K562 (cell line): ENCODE data around the gene IPO7. TPM values are rescaled to one million over a fixed set of nuclear protein-coding genes. Genes with fewer than 3 reads are reported as not detected.

Experiments
- BHLHE40 ChIP-seq: IDR thresholded peaks from 2 replicates; pipeline ENCODE4 v1.6.1; 2011; ENCODE audit warnings: low read length, improper control_type of control experiment
- CREB1 ChIP-seq, 2 experiments: sonication (generic) in 1 of 2; formaldehyde crosslinking in 1 of 2; IDR thresholded peaks; 2 replicates each; pipeline versions ENCODE4 v1.6.1 to v1.8.0; 2012 to 2022; ENCODE audit warnings: inconsistent platforms in 1 of 2, mild to moderate bottlenecking in 1 of 2, missing genetic modification reagents in 1 of 2, moderate library complexity in 1 of 2
- ETS2 ChIP-seq: IDR thresholded peaks from 2 replicates; pipeline ENCODE4 v1.6.1; 2016; ENCODE audit warnings: borderline replicate concordance, missing genetic modification characterization, mild to moderate bottlenecking, moderate library complexity, missing compliant biosample characterization; ENCODE audit not compliant: poor library complexity, severe bottlenecking
- FOSL1 ChIP-seq: fragments of 200-800 bp; sonication (Bioruptor generic); conservative IDR thresholded peaks from 2 replicates; pipeline ENCODE4 v1.6.1; 2016; ENCODE audit warnings: missing genetic modification characterization, missing compliant biosample characterization
- FOXA1 ChIP-seq: fragments of 450-650 bp; IDR thresholded peaks from 2 replicates; pipeline ENCODE4 v1.6.1; 2016; ENCODE audit warnings: mild to moderate bottlenecking, borderline replicate concordance
- FOXM1 ChIP-seq, 2 experiments: fragments of 450-650 bp in 1 of 2; sonication (generic) in 1 of 2; formaldehyde crosslinking in 1 of 2; IDR thresholded peaks; 2 replicates each; pipeline versions ENCODE4 v1.6.1 to v1.9.0; 2017 to 2022; ENCODE audit warnings: low read depth in 2 of 2, mild to moderate bottlenecking in 2 of 2, missing genetic modification reagents in 1 of 2, moderate library complexity in 1 of 2
- JUN ChIP-seq, 2 experiments: sonication (generic) in 1 of 2; formaldehyde crosslinking in 1 of 2; IDR thresholded peaks; 2 replicates each; pipeline versions ENCODE4 v1.6.1 to v1.8.0; 2012 to 2022; ENCODE audit warnings: borderline replicate concordance in 2 of 2, mild to moderate bottlenecking in 2 of 2, improper control_type of control experiment in 1 of 2, low read depth in 1 of 2, low read length in 1 of 2, missing genetic modification reagents in 1 of 2
- MAZ ChIP-seq, 2 experiments: fragments of 450-650 bp in 1 of 2; sonication (generic) in 1 of 2; formaldehyde crosslinking; IDR thresholded peaks in 1 of 2; conservative IDR thresholded peaks in 1 of 2; 2 replicates each; pipeline versions ENCODE4 v1.4.0 to v1.5.0; 2020; ENCODE audit warnings: mild to moderate bottlenecking in 1 of 2, missing genetic modification reagents in 1 of 2
- MTA2 ChIP-seq: fragments of 450-650 bp; IDR thresholded peaks from 2 replicates; pipeline ENCODE4 v1.6.1; 2016; ENCODE audit warnings: low read depth
- NR0B1 ChIP-seq: fragments of 450-650 bp; IDR thresholded peaks from one replicate; pipeline ENCODE4 v1.6.1; 2018; ENCODE audit warnings: mild to moderate bottlenecking, moderate library complexity; ENCODE audit not compliant: partially characterized antibody
- RCOR1 ChIP-seq, 2 experiments: IDR thresholded peaks; 2 replicates each; pipeline ENCODE4 v1.6.1; 2012; ENCODE audit warnings: low read depth in 2 of 2, low read length in 2 of 2, borderline replicate concordance in 1 of 2, improper control_type of control experiment in 1 of 2
- SREBF2 ChIP-seq: sonication (generic); formaldehyde crosslinking; IDR thresholded peaks from 2 replicates; pipeline ENCODE4 v1.4.0; 2020; ENCODE audit warnings: mild to moderate bottlenecking, missing genetic modification reagents
- STAT5B ChIP-seq: fragments of 250-450 bp; sonication (Bioruptor Pico); IDR thresholded peaks from 2 replicates; pipeline ENCODE4 v1.8.0; 2021; ENCODE audit warnings: mild to moderate bottlenecking, inconsistent platforms
- SUPT5H ChIP-seq: fragments of 450-650 bp; IDR thresholded peaks from 2 replicates; pipeline ENCODE4 v1.6.1; 2016
- THAP12 ChIP-seq: fragments of 250-450 bp; sonication (Bioruptor Pico); IDR thresholded peaks from 2 replicates; pipeline ENCODE4 v1.9.0; 2021; ENCODE audit warnings: mild to moderate bottlenecking, inconsistent platforms
- ZBTB11 ChIP-seq, 3 experiments: fragments of 200-800 bp in 1 of 3; fragments of 250-450 bp in 1 of 3; fragments of 450-650 bp in 1 of 3; sonication (Bioruptor Pico) in 1 of 3; sonication (Bioruptor generic) in 1 of 3; formaldehyde crosslinking in 1 of 3; IDR thresholded peaks; 2 replicates each; pipeline versions ENCODE4 v1.6.1 to v1.8.0; 2016 to 2022; ENCODE audit warnings: mild to moderate bottlenecking in 2 of 3, missing genetic modification characterization in 2 of 3, missing compliant biosample characterization in 1 of 3, moderate library complexity in 1 of 3
- polyA plus RNA-seq, 8 experiments: library from polyadenylated mRNA; depleted of rRNA in 4 of 8; stranded (reverse) in 5 of 8; unstranded in 3 of 8; fragments of >200 nt; fragmentation: Nextera tagmentation in 2 of 8; fragmentation: Illumina TruSeq in 1 of 8; extraction: Ambion mirVana in 2 of 8; extraction: Trizol in 1 of 8; gene quantifications; 2 replicates each; pipeline versions ENCODE4 v1.2.1 to v1.2.3, GENCODE V29; 2011 to 2014; ENCODE audit warnings: inconsistent platforms in 1 of 8, missing spikeins in 1 of 8
- total RNA-seq, 7 experiments: library from RNA; depleted of rRNA in 6 of 7; stranded (reverse); fragments of >200 nt in 6 of 7; fragmentation: Illumina TruSeq in 2 of 7; extraction: Trizol in 2 of 7; gene quantifications; 2 replicates each; pipeline versions ENCODE4 v1.2.1 to v1.2.3, GENCODE V29; 2011 to 2021; ENCODE audit warnings: low replicate concordance in 1 of 7

IPO7 gene
- total and polyA plus RNA-seq, 9 of the 15 experiments (the other 6 are each of a cell fraction or from before 2014, with no cell fraction given): 23.6 to 138 (median 110) TPM

DNA sequence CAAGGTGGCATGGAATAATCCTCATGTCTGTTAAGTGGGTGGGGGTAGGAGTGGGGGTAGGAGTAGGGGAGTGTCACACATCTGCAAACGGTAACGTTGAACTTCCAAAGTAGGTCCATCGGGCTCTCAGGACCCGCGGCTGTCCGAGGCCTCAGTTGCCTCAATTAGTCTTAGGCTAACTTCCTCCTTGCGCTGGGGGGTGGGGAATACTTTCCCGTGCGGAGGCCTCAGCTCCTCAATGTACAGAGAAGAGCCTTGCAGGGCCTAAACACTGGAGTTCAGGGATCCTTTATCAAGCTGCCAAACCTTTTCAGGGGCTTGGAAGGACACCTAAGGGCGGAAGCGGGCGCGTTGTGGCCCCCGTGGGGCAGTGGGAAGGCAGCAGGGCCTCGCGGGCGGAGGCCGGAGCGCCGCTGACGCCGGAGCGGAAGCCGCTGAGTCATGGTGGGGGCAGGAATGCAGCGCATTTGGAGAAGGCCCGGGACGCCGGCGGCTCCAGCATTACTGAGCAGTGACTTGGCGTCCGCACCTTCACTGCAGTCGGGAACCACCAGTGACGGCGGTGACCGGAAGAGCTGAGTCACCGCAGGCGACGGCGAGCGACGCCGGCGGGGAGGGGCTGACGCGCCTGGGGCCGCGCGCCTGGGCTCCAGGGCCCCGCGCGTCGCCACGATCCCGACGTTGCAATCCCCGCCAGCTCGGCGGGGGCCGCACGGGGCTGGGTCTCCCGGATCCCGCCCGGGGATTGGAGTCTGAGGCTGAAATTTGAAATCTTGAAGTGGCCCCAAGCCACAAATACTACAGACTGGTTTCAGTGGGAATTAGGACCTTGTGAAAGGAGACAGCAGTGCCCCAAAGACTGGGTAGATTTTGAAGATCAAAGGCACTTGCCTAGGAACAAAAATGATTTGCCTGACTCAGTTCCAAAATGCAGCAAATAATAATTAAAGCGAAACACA, 20.2 kb upstream of the IPO7 start (continued):
- TF ChIP-seq NR0B1: no peak
- TF ChIP-seq BHLHE40: peak; percentile 64
- peak; percentile 83 for TF ChIP-seq THAP12 (CRISPR knock-in tag)
- peak; percentile 98 for TF ChIP-seq FOSL1 (tag)
- TF ChIP-seq SREBF2 (CRISPR knock-in tag): no peak
- no peak for TF ChIP-seq ETS2 (tag)
- peak in 1 of 3 experiments; percentile 54; a peak in 2 of 6 replicates for TF ChIP-seq ZBTB11 (CRISPR knock-in tag; IDR thresholded peaks at IDR 0.05)
- TF ChIP-seq RCOR1 (IDR thresholded peaks at IDR 0.05; ENCODE audit: borderline replicate concordance in 1 of 2, low read depth in 2 of 2, low read length in 2 of 2): peak; percentile 14 to 65; a peak in 2 of 4 replicates
- no peak for TF ChIP-seq FOXA1
- no peak for TF ChIP-seq MTA2
- peak; percentile 74; the same call in 1 of the 2 replicates for TF ChIP-seq SUPT5H
- peak; percentile 98 for TF ChIP-seq CREB1 (IDR thresholded peaks at IDR 0.05)
- TF ChIP-seq CREB1 (CRISPR knock-in tag; IDR thresholded peaks at IDR 0.05): peak; percentile 98
- no peak for TF ChIP-seq STAT5B (CRISPR knock-in tag)
- TF ChIP-seq FOXM1 (IDR thresholded peaks at IDR 0.05; ENCODE audit: low read depth): no peak
- no peak; the same call in 1 of the 2 replicates for TF ChIP-seq FOXM1 (CRISPR knock-in tag; IDR thresholded peaks at IDR 0.05; ENCODE audit: low read depth)
- TF ChIP-seq JUN (IDR thresholded peaks at IDR 0.05; ENCODE audit: borderline replicate concordance, low read depth, low read length): peak; percentile 78; the same call in 1 of the 2 replicates
- peak; percentile 57; the same call in 1 of the 2 replicates for TF ChIP-seq JUN (CRISPR knock-in tag; IDR thresholded peaks at IDR 0.05; ENCODE audit: borderline replicate concordance)
- TF ChIP-seq MAZ (CRISPR knock-in tag; conservative IDR thresholded peaks at IDR 0.05 in 1 of 2, IDR thresholded peaks at IDR 0.05 in 1 of 2): peak; percentile 98 to 99
